ENCODE measurements around the gene CYP8B1. TPM values are rescaled to one million over a fixed set of nuclear protein-coding genes. Genes with fewer than 3 reads are reported as not detected.

CYP8B1 gene
- total RNA-seq, 6 donors from 2014 or later, result 0.13 to 0.14 TPM; not detected in 4

- Histone ChIP-seq H3K27me3 (no peaks in the 10 kb centered on the region), H3K36me3 (peaks cover 6 to 30% (median 25%) of the 10 kb centered on the region in 4 donors), H3K4me3 (no peak overlapping the region), H3K27ac (no peak overlapping the region), H3K9me3 (peaks cover 8 to 16% (median 11%) of the 10 kb centered on the region in 4 donors), H3K4me1 (peaks cover 0 to 20% (median 7%) of the 10 kb centered on the region in 4 donors)
- whole genome bisulfite sequencing, 2 donors, result 90 to 97% methylated on average over 7 of the region's 7 CpGs
- DNase-seq (no peak), ATAC-seq (ENCODE audit: low FRiP score in 2 of 2) (no peak)
- no peak for TF ChIP-seq POLR2A (IDR thresholded peaks at IDR 0.05)
- TF ChIP-seq POLR2AphosphoS5 (IDR thresholded peaks at IDR 0.05), result no peak
- TF ChIP-seq EP300 (IDR thresholded peaks at IDR 0.05), result no peak
- no peak for TF ChIP-seq CTCF (IDR thresholded peaks at IDR 0.05)
Observed at GRCh38 chr3:42908675-42909074, 33.0 kb upstream of the CYP8B1 start.

GRCh38 chr3:42906848-42907183 is 31.1 kb upstream of the CYP8B1 start:
- Histone ChIP-seq H3K27me3 (no peaks in the 10 kb centered on the region), H3K9me3 (peaks cover 0 to 7% (median 0%) of the 10 kb centered on the region in 4 donors), H3K27ac (peak overlapping the region in 2 of 4 donors; percentile 24 to 65), H3K36me3 (peaks cover 6 to 20% (median 16%) of the 10 kb centered on the region in 4 donors), H3K4me3 (peak overlapping the region in 3 of 4 donors; percentile 51 to 64 (median 57)), H3K4me1 (peaks cover 0 to 20% (median 7%) of the 10 kb centered on the region in 4 donors)
- peak in 1 of 2 donors; percentile 9 for ATAC-seq (ENCODE audit: low FRiP score in 2 of 2)
- TF ChIP-seq POLR2AphosphoS5 (IDR thresholded peaks at IDR 0.05) (no peak), POLR2A (IDR thresholded peaks at IDR 0.05) (no peak), CTCF (IDR thresholded peaks at IDR 0.05) (no peak), EP300 (IDR thresholded peaks at IDR 0.05) (no peak)
- no peak for DNase-seq
- WGBS, 2 donors, result 64 to 71% methylated on average over 4 of the region's 4 CpGs

- ATAC-seq (ENCODE audit: low FRiP score in 2 of 2) (peak; percentile 85 to 93), DNase-seq (peak; percentile 35 to 90)
- TF ChIP-seq POLR2AphosphoS5 (IDR thresholded peaks at IDR 0.05) (no peak), POLR2A (IDR thresholded peaks at IDR 0.05) (peak in 2 of 4 donors; percentile 12 to 44), CTCF (IDR thresholded peaks at IDR 0.05) (peak in 1 of 6 experiments; percentile 3), EP300 (IDR thresholded peaks at IDR 0.05) (no peak)
- H3K4me3 ChIP-seq, result peak within 1 kb of the TSS; percentile 51 to 74 (median 60)
- H3K9me3 ChIP-seq, result peaks cover 0 to 7% (median 0%) of the 10 kb centered on the region in 4 donors
- 2 to 7% methylated on average over 8 to 38 of the region's 59 CpGs for WGBS, 2 donors
- peak within 1 kb of the TSS; percentile 24 to 81 (median 47) for H3K27ac ChIP-seq
- peaks cover 2 to 17% (median 14%) of the 10 kb centered on the region in 4 donors for H3K36me3 ChIP-seq
- H3K4me1 ChIP-seq, result peaks cover 0 to 20% (median 7%) of the 10 kb centered on the region in 4 donors
- H3K27me3 ChIP-seq, result no peaks in the 10 kb centered on the region
Observed at GRCh38 chr3:42906070-42906847, 30.6 kb upstream of the CYP8B1 start, which contains the start of gene ZNF662. Gene ZNF662 (plus strand): TSS chr3:42906142. CDS start chr3:42908115, 1,973 bp downstream.

- whole genome bisulfite sequencing, 2 donors, result 18 to 19% methylated on average over 8 to 12 of the region's 12 CpGs
- ATAC-seq (ENCODE audit: low FRiP score in 2 of 2), result no peak
- Histone ChIP-seq H3K4me3 (peak overlapping the region; percentile 51 to 74 (median 60)), H3K9me3 (peaks cover 0 to 1% (median 0%) of the 10 kb centered on the region in 4 donors), H3K4me1 (peaks cover 2 to 20% (median 9%) of the 10 kb centered on the region in 4 donors), H3K27ac (peak overlapping the region; percentile 24 to 81 (median 47)), H3K27me3 (no peaks in the 10 kb centered on the region), H3K36me3 (peaks cover 0 to 11% (median 8%) of the 10 kb centered on the region in 4 donors)
- no peak for DNase-seq
- TF ChIP-seq EP300 (IDR thresholded peaks at IDR 0.05) (no peak), CTCF (IDR thresholded peaks at IDR 0.05) (no peak), POLR2A (IDR thresholded peaks at IDR 0.05) (no peak), POLR2AphosphoS5 (IDR thresholded peaks at IDR 0.05) (no peak)
Observed at GRCh38 chr3:42905740-42906069, 30.0 kb upstream of the CYP8B1 start.
